HepG2 (cell line): ENCODE measurements around the gene SIGLEC7. TPM values are rescaled to one million over a fixed set of nuclear protein-coding genes. Genes with fewer than 3 reads are reported as not detected.

ENCODE experiments used
- HMGXB4 ChIP-seq, 2 experiments: sonication (generic) in 1 of 2; formaldehyde crosslinking in 1 of 2; IDR thresholded peaks; 2 replicates each; pipeline versions ENCODE4 v1.4.0 to v1.6.1; 2018 to 2020; ENCODE audit warnings: missing genetic modification reagents in 2 of 2, borderline replicate concordance in 1 of 2, low read depth in 1 of 2, mild to moderate bottlenecking in 1 of 2, missing biosample characterization in 1 of 2
- MXD4 ChIP-seq: IDR thresholded peaks from 2 replicates; pipeline ENCODE4 v1.6.1; 2016; ENCODE audit warnings: mild to moderate bottlenecking, missing biosample characterization, missing genetic modification reagents
- THRA ChIP-seq: sonication (generic); formaldehyde crosslinking; IDR thresholded peaks from 2 replicates; pipeline ENCODE4 v1.4.0; 2020; ENCODE audit warnings: missing genetic modification reagents, borderline replicate concordance
- ZNF263 ChIP-seq: sonication (generic); formaldehyde crosslinking; IDR thresholded peaks from 2 replicates; pipeline ENCODE4 v1.4.0; 2020; ENCODE audit warnings: missing genetic modification reagents
- ZNF691 ChIP-seq: sonication (generic); formaldehyde crosslinking; IDR thresholded peaks from 2 replicates; pipeline ENCODE4 v1.4.0; 2020; ENCODE audit warnings: missing genetic modification reagents, low read depth, mild to moderate bottlenecking, borderline replicate concordance
- polyA plus RNA-seq, 8 experiments: library from polyadenylated mRNA; depleted of rRNA in 3 of 8; stranded (reverse) in 7 of 8; unstranded in 1 of 8; fragments of >200 nt; fragmentation: Illumina TruSeq in 4 of 8; extraction: Trizol in 4 of 8; gene quantifications; 2 replicates each; pipeline versions ENCODE4 v1.2.1 to v1.2.3, GENCODE V29; 2011 to 2016; ENCODE audit warnings: low read depth in 4 of 8, missing spikeins in 1 of 8, mixed read lengths in 1 of 8; ENCODE audit not compliant: insufficient read depth in 1 of 8
- total RNA-seq, 5 experiments: library from RNA; depleted of rRNA; stranded (reverse); fragments of >200 nt; fragmentation: Illumina TruSeq; extraction: Trizol; gene quantifications; 2 replicates each; pipeline ENCODE4 v1.2.3, GENCODE V29; 2016; ENCODE audit warnings: low read depth in 1 of 5

SIGLEC7 gene
- total and polyA plus RNA-seq, 2 of the 13 experiments (the other 11 are each of a cell fraction or from before 2014, with no cell fraction given), result not detected

- peak in 1 of 2 experiments; percentile 32; a peak in 1 of 4 replicates for TF ChIP-seq HMGXB4 (CRISPR knock-in tag; IDR thresholded peaks at IDR 0.05; ENCODE audit: borderline replicate concordance in 1 of 2, low read depth in 1 of 2)
- peak; percentile 51; the same call in 1 of the 2 replicates for TF ChIP-seq ZNF691 (CRISPR knock-in tag)
- no peak for TF ChIP-seq THRA (CRISPR knock-in tag)
- TF ChIP-seq MXD4 (CRISPR knock-in tag), result 0 out of 2 replicates have a peak, but pooled peaks have one; percentile 5
- TF ChIP-seq ZNF263, result 0 out of 2 replicates have a peak, but pooled peaks have one; percentile 37
Observed at GRCh38 chr19:51107406-51108065, 34.6 kb upstream of the SIGLEC7 start (continued).
